HG03064 (cell line): Measurements from ENCODE around the gene SRD5A2.

Experiments
- ATAC-seq: cut with Tn5 transposase; IDR thresholded peaks from one replicate; pipeline ENCODE4 v1.9.1; 2021; ENCODE audit warnings: low read depth; ENCODE audit not compliant: unreplicated experiment

The SRD5A2 gene, protein sequence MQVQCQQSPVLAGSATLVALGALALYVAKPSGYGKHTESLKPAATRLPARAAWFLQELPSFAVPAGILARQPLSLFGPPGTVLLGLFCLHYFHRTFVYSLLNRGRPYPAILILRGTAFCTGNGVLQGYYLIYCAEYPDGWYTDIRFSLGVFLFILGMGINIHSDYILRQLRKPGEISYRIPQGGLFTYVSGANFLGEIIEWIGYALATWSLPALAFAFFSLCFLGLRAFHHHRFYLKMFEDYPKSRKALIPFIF

DNA sequence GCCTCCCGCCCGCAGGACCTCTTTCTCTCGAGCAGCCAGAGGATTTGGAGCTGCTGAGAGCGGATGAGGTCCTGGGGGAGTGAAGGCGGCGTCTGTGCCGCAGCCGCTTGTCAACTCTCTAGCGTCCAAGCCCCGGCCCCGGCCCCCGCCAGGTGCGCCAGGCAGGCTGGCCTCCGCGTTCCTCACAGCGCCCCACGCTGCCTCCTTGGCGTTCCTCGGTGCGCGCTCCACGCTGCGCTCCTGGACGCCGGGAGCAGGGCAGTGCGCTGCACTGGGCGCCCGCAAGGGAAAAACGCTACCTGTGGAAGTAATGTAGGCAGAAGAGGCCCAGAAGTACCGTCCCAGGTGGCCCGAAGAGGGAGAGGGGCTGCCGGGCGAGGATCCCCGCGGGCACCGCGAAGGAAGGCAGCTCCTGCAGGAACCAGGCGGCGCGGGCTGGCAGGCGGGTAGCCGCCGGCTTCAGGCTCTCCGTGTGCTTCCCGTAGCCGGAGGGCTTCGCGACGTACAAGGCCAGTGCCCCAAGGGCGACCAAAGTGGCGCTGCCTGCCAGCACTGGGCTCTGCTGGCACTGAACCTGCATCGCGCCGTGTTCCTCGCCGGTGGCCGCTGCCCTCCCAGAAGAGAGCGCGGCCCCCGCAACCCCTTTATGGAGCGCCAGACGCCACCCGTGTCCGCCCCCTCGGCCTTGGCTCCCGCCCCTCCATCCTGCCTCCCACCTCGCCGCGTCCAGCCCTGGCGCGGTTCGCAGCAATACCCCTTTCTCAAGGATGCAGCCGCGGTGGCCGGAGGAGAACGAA lies at the start of gene SRD5A2:
Gene SRD5A2 (minus strand): TSS at position 618 of the 797 bp plus-strand sequence. CDS start 38 bp downstream, at position 580.
- no peak for ATAC-seq

DNA sequence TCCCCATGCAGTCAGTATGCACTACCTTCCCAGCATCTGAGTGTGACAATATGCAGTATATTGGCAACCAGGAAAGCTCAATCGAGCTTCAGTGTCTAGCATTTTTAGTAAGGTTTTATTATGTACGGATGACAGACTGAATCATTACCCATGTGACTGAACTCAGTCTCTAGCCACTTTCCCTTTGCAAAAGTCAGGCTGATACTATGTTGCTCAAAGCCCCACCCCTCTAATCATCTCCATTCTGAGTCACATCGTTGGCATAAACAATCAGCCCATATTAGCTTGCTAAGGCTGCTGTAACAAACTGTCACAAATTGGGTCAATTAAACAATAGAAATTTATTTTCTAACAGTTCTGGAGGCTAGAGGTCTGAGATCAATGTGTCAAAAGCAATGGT lies 25.8 kb upstream of the SRD5A2 start:
- ATAC-seq = no peak

DNA sequence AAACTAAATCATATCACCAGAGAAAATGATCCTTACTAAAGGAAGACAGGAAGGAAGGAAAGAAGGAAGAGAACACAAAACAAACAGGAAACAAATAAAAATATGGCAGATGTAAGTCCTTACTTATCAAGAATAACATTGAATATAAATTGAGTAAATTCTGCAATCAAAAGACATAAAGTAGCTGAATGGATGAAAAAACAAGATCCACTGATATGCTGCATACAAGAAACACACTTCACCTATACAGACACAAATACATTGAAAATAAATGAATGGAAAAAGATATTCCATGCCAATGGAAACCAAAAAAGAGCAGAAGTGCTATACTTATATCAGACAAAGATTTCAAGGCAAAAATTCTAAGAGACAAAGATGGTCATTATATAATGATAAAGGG lies 18.0 kb upstream of the SRD5A2 start:
- no peak for ATAC-seq

DNA sequence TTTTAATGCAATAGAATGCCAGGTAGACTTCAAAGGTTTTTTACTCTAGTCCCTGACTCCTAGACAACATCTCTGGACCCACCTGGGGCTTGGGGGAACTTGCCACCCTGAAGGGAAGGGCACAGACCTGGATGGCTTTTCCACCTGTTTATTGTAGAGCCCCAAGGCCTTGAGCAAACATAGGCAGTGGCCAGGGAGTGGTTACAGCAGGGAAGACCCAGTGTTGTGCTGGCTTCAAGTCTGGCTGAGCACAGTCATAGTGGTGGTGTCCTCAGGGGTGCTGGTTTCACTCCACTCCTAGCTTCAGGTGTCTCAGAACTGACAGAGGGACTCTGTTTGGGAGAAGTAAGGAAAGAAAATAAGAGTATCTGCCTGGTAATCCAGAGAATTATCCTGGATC lies 5.5 kb upstream of the SRD5A2 start:
- no peak for ATAC-seq

DNA sequence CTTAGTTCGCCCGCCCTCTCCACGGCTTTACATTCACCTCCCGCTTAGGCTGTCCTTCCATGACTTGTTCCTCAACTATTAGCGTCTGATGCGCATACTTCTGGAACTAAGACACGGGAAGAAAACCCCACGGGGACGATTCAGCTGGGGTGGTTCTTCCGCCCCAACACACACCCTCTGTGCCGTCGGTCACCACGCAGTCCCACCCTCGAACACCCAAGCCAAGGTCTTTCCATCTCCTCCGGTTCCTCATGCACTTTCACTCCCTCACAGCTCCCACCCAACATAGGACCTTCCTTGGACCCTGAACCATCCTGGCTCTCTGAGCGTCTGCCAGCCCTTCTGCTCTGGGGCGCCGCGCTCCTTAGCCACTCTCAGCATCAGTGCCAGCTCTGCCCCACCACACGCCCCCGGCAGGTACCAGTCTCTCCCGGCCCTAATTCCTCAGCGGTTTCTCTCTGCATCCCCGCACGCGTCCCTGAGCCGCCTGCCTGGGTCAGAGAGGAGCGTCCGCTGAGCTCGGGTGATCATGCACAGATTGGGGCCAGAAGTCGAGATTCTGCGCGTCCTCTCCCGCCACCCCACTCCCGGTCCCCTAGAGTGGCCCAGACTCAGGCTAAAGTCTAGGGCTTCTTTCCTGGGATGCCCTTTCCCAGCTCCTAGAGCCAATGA lies 522 bp upstream of the SRD5A2 start:
- no peak for ATAC-seq

DNA sequence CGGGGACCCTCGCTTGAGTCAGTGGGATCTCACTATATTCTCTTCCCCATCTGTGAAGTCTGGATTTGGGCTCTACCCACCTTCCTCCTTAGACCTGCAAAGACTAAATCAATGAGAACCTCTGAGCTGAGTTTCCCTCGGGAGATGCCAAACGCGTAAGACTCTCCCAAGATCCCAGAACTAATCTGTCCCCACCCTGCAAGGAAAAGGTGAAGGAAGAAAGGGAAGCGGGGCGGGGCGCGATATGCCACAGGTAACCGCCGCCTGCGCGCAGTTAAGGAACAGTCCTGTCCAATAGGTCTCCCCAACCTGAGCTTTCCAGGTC lies 780 bp downstream of the SRD5A2 start:
- no peak for ATAC-seq

DNA sequence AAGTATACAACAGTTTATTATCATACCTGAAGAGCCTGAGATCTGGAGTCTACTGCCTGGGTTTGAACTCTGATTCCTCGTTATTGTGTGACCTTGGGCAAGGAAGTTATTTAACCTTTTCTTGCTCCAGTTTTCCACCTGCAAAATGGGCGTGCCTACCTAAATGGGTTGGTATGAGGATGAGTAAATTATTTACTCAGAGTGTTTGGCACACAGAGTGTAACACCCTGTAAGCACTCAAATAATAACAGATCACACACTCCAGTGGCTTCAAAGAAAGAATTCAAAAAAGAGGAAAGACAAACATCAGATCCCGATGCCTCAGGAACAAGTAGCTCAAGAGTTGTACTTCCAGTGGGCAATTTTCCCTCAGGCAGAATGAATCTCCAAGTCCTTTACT lies 2.4 kb downstream of the SRD5A2 start:
- ATAC-seq = no peak

DNA sequence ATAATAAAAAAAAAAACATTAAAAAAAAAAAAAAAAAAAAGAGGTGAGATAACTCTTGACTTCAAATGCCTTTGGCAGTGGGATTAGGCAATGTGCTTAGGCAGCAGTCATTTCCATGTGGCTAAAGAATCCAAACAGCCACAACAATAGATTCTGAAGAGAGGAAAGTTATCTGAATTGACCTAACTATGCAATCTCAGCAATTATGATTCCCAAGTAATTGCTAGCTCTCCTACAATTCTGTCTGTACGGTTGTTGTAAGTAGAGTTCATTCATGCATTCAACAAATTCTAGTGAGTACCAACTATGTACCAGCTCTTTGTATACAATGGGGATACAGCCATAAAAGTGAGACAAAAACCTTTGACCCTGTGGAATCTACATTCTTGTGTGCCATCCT lies 3.6 kb downstream of the SRD5A2 start:
- no peak for ATAC-seq

DNA sequence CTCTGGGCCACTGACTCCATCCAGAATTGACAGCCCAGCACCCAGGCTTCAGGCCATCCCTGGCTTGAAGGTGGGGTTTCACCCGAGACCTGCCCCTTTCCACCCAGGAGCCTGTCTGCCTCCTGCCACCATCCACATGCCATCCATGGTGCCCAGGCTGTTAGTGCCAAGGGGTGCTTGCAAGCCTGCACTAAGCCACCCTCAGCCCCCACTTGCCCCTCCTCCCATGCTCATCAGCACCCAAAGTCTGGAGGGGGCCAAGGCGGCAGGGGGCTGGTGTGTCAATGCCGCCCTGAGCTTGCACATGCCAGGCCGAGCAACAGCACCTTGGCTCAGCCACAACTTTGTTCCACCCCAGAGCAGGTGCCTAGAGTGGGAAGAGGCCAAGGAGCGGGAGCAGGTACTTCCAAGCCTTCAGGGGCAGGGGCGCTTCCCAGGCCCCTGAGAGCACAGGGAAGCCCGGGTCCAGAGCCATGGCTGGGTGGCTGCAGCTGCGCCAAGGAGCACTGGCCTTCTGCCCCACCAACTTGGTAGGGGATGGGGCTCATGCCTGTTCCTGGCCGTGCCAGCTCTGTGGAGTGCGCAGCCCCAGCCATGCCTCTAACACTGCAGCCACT lies 12.0 kb downstream of the SRD5A2 start:
- no peak for ATAC-seq

DNA sequence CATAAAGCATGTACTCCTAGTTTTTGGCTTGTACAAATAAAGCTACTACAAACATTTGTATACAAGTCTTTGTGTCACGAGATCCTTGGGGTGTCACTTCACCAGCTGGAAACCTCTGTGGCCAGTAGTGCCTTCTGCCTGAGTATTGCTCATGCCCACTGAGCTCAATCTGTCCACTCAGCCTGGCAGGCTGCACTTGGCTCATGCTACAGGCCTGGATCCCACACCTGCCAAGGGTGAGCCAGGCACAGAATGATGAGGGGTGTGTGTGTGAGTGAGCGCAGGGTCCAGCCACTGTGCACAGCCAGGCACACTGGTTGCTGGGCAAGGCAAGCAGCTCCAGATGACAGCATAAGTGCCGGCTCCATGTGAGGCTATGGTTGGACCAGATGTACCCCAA lies 13.1 kb downstream of the SRD5A2 start:
- ATAC-seq = no peak

DNA sequence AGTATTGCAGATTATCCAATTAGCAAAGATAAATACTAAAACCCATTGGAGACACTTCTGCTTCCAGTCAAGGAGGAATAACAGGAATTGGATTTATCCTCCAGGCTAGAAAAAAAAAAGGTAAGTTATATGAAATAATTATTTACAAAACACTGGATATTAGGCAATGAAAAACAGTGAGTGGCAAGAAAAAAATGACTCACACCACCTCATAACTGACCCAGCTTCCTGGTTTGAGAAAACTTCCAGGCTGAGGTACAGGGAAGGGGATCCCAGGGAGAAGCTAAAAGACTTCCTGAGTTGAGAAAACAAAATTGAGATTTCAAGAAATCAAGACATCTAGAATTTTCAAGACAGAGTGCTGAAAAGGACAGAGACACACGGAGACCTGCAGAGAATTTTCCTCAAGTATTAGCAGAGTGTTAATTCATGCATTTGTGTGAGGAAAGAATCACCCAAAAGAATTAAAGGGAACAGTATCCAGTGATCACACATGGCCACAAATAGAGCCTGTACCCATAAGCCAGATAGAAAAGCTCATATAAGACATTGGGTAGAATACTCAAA lies 17.4 kb downstream of the SRD5A2 start:
- no peak for ATAC-seq

DNA sequence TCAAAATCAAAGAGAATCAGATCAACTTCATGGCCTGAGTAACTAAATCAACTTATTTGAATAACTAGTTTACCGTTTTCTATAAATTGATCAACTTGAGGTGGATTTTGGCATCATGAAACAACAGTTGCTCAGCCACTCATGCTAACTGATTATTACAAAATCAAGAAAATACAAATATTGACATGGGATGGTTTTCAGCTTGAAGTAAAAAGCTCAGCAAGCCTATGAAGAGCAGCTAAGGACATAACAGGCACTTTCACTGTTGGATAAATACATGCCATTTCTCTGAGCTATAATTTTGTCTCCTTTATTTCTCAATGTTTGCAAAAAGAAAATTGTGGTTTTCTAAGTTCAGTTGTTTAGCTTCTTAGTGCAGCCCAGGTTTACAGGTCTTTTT lies 18.9 kb downstream of the SRD5A2 start:
- no peak for ATAC-seq

DNA sequence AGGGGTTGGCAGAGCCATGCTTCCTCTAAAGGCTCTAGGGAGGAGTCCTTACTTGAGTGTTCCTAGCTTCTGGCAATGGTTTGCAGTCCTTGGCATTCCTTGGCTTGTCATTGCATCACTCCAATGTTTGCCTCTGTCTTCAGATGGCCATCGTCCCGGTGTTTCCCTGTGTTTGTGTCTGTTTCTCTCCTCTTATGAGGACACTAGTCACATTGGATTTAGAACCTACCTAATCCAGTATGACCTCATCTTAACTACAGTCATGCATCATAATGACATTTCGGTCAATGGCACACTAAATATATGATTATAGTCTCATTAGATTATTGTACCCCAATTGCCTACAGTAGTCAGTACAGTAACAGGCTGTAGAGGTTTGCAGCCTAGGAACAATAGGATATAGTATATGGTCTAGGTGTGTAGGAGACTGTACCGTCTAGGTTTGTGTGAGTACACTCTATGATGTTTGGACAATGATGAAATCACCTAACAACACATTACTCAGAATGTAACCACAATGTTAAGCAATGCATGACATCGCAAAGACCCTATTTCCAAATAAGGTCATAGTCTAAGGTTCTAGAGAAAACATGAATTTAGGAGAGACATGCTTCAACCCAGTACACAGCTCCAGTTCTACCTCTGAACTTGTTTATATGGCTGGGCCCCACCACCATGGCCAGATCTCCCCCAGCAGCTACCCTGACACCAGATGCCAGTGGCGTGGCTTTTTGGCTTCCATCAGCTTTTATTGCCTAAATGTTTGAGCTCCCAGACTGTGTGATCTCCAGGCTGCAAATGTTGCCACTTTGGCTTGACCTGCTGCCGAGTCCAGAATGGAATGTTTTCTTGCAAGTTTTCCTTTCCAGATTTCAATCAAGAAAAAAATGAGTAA lies 22.1 kb downstream of the SRD5A2 start:
- ATAC-seq = no peak

DNA sequence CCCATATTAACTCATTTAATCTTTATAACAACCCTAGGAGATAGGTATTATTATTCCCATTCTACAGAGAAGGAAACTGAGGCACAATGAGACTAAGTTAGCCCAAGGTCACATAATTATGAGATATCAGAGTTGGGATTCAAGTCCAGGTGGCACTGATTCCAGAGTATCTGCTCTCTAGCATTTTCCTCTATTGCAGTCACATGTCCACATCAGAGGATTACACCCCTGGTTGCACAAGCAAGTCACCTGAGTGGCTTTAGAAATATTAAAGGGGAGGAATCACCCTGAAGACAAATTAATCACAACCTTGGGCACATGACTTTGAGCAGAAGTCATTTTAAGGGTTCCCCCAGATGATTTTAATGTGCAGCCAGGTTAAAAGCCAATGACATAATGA lies 23.8 kb downstream of the SRD5A2 start:
- ATAC-seq = no peak

DNA sequence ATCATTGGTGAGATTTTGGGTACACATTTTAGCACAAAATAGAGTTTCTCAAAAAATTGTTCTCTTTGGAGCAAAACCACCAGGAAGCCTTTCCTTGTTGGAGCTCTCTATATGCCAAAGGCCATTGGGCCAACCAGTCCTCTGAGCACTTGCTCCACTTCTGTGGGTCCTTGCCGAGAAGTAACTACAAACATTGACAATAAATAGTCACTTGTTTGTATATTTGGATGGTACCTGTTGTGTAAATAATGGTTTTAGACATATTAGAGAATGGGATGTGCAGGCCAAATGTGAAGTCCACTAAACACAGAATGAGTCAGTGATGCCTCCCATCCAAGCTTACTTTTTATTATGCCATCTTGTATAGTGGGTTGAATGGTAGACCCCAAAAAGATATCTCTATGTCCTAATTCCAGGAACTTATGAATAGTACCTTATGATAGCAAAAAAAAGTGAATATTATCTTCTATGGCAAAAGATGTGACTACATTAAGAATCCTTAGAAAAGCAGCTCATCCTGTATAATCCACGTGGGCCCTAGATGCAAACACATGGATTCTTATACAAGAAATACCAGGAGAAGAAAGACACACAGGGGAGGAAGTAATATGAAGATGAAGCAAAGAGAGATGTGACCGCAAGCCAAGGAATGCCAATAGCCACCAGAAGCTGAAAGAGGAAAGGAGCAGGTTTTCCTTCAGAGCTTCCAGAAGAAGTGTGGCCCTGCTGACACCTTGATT lies 24.6 kb downstream of the SRD5A2 start:
- no peak for ATAC-seq

DNA sequence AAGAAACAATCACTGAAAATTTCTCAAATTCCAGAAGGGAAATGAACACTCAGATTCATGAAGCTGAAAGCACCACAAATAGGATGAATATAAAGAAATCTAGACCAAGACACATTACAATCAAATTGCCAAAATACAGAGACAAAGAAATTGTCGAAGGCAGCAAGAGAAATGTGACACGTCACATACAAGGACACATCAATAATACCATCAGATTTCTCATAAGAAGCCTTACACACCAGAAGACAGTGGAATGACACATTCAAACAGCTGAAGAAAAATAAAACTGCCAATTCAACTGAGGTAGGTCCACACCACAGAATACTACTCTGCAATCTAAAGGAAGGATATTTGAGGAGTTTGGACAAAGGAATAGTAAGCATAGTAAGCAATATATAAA lies 27.4 kb downstream of the SRD5A2 start:
- ATAC-seq = no peak

DNA sequence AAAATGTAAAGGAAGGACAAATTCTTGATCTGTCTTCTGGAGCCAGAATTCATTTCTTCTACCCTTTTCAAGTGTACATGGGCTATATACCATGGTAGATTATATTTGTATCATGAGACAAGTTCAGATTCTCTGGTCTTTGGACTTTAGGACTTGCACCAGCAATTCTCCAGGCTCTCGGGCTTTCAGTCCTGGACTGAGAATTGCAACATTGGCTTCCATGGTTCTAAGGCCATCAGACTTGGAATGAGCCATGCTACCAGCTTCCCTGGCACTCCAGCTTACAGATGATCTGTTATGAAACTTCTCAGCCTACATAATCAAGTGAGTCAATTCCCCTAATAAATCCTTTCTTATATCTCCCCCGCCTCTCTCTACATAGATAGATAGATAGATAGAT lies 33.3 kb downstream of the SRD5A2 start:
- ATAC-seq = no peak

DNA sequence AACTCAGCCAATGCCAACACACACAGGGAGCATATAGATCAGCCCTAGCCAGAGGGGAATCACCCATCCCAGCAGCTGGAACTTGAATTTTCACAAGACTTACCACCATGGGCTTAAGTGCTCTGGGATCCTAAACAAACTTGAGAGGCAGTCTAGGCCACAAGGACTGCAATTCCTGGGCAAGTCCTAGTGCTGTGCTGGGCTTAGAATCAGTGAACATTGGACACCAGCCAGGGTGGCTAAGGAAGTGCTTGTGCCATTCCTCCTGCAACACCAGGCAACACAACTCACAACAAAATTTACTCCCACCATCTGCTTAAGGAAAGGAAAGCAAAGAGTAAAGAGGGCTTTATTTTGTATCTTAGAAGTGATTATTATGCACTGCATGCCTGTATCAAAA lies 38.9 kb downstream of the SRD5A2 start:
- ATAC-seq = no peak

DNA sequence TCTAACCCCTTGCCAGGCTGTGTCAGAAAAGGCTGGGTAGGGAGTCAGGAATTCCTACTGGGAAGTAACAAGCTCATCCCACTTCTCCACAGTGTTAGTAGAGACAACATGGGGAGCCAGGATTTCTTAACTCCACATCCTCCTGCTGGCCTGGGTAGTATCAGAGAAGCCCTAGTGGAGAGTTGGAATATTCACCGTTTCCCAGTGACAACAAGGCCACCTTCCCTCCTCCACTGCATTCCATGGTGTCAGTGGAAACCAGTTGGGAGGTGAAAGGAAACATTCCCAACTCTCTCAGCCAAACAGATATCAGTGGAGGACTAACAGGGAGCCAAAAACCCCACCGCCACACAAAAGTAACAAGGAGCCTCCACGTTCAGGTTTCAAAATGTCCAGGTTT lies 41.2 kb downstream of the SRD5A2 start:
- no peak for ATAC-seq
